Spleen (tissue), 7 donors: ENCODE results near the gene CDCA5.

ENCODE experiments used
- CTCF ChIP-seq, 11 experiments: fragments of 200-600 bp in 7 of 11; fragments of 450-650 bp in 4 of 11; sonication (generic) in 4 of 11; IDR thresholded peaks in 8 of 11; conservative IDR thresholded peaks in 3 of 11; 1 replicate in 7 of 11; 2 replicates in 4 of 11; pipeline versions ENCODE4 v1.4.0 to v1.8.0; 2016 to 2021; ENCODE audit warnings: antibody characterized with exemption in 11 of 11, inconsistent platforms in 4 of 11, mild to moderate bottlenecking in 1 of 11
- POLR2A ChIP-seq, 3 donors: fragments of 450-650 bp; IDR thresholded peaks; one replicate each; pipeline ENCODE4 v1.5.1; 2017; ENCODE audit warnings: antibody characterized with exemption in 3 of 3, mild to moderate bottlenecking in 1 of 3
- POLR2AphosphoS5 ChIP-seq, 3 donors: sonication (generic); formaldehyde crosslinking; IDR thresholded peaks; one replicate each; pipeline ENCODE4 v1.5.1; 2017; ENCODE audit warnings: antibody characterized with exemption in 3 of 3
- donor health status: DM: no; HTN: no; CAD: no; lungs with moderate emphysema.
- donor health status: DM: no; HTN: no; CAD: no.
- donor health status: DM: no; HTN: no; CAD: no.

GRCh38 chr11:65111159-65111743 is 27.4 kb upstream of the CDCA5 start:
- no peak for TF ChIP-seq POLR2A (IDR thresholded peaks at IDR 0.05)
- TF ChIP-seq CTCF (IDR thresholded peaks at IDR 0.05 in 8 of 11, conservative IDR thresholded peaks at IDR 0.05 in 3 of 11) = no peak
- TF ChIP-seq POLR2AphosphoS5 (IDR thresholded peaks at IDR 0.05) = no peak
